ENCODE results near the gene CEP78.
"Not testable (repeated sequence)": the region's sequence is repeated elsewhere in the genome, so short reads cannot be mapped to it uniquely, and the experiment has no call there.

CEP78 gene

DNA sequence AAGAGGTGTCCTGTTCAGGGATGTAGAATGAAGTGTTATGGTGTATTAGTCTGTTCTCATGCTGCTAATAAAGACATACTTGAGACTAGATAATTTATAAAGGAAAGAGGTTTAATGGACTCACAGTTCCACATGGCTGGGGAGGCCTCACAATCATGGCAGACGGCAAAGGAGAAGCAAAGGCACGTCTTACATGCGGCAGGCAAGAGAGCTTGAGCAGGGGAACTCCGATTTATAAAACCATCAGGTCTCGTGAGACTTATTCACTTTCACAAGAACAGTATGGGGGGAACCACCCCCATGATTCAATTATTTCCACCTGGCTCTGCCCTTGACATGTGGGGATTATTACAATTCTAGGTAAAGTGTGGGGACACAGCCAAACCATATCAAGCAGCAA is 3.4 kb upstream of the CEP78 start:
- in situ Hi-C loops (cut with MboI; ENCODE audit: low sequenced_read_pairs) = not testable (repeated sequence)

- in situ Hi-C loops (cut with MboI; ENCODE audit: low sequenced_read_pairs) = no loop called here
Observed at GRCh38 chr9:78234810-78235209, 1.1 kb upstream of the CEP78 start.

- in situ Hi-C loops (cut with MboI; ENCODE audit: low sequenced_read_pairs) = no loop called here
Observed at GRCh38 chr9:78235256-78235761, 566 bp upstream of the CEP78 start.

- in situ Hi-C loops (cut with MboI; ENCODE audit: low sequenced_read_pairs) = no loop called here
Observed at GRCh38 chr9:78236551-78236910, 656 bp downstream of the CEP78 start.

DNA sequence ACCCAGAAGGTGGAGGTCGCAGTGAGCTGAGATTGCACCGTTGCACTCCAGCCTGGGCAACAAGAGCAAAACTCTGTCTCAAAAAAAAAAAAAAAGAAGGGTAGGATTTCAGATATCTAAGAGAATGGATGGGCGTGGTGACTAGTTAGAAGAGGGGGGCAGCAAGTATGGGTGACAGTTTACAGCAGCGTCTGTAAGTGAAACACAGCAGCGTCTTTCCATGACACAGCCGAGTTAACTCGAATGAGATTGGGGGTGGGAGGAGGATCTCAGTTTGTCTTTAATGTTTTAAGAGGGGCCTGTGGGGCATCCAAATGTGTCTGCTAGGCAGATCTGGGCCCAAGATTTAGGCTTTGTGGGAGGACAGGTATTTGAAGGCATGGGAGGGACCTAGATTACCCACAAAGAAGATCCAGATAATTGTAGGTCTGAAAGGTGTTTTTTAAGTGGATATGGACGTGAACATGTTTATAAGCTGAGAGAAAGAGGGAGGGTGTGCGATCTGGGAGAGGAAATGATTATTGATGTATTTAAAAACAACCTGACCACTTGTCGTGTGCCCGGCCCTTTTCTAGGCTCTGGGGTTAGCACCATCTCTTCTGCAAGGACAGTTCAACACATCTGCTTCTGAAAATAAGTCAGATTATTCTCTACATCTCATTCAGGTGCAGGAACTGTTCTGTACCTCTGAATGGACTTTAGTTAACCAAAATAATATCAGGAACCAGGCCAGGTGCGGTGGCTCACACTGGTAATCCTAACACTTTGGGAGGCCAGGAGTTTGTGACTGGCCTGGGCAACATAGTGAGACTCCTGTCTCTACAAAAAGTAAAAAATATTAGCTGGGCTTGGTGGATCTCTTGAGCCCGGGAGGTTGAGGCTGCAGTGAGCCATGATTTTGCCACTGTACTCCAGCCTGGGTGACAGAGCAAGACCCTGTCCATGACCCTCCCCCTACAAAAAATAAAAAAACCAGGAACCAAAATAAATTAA is 2.5 kb downstream of the CEP78 start:
- in situ Hi-C loops (cut with MboI; ENCODE audit: low sequenced_read_pairs) = no loop called here

- in situ Hi-C loops (cut with MboI; ENCODE audit: low sequenced_read_pairs) = no loop called here
Observed at GRCh38 chr9:78239506-78239905, 3.6 kb downstream of the CEP78 start.

DNA sequence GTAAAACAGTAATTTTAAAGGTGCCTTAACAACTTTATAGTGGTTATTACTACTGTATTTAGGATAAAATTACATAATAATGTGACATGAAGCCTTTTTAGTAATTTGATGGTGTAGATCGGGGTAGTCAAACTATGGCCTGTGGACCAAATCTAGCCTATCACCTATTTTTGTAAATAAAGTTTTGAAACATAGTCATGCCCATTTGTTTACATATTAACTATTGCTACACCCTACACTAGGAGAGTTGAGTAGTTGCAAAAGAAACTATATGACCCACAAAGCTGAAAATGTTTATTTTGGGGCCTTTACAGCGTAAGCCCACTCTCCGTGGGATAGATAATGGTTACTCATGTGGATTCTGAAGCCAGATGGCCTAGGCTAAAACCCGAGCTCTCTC is 6.2 kb downstream of the CEP78 start:
- in situ Hi-C loops (cut with MboI; ENCODE audit: low sequenced_read_pairs) = no loop called here

DNA sequence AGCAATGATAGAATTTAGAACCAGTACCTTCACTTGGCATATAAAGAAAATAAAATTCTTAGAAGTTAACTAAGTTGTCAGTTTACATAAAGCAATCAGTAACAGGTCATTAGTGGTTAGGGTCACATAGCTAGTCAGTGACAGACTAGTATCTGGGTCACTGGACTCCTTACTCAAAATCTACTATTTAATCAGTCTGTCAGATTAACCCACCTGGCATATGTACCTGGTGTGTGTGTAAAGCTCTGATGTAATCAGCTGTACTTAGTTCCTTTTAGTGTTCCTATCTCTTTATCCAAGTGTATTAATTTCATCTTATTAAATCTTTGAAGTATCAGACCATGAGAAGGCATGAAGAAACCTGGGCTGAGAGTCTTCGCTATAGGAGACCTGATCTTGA is 7.3 kb downstream of the CEP78 start:
- in situ Hi-C loops (cut with MboI; ENCODE audit: low sequenced_read_pairs) = no loop called here

- in situ Hi-C loops (cut with MboI; ENCODE audit: low sequenced_read_pairs) = no loop called here
Observed at GRCh38 chr9:78245401-78245800, 9.5 kb downstream of the CEP78 start.

GRCh38 chr9:78248635-78249034 is 12.8 kb downstream of the CEP78 start:
- in situ Hi-C loops (cut with MboI; ENCODE audit: low sequenced_read_pairs) = no loop called here

DNA sequence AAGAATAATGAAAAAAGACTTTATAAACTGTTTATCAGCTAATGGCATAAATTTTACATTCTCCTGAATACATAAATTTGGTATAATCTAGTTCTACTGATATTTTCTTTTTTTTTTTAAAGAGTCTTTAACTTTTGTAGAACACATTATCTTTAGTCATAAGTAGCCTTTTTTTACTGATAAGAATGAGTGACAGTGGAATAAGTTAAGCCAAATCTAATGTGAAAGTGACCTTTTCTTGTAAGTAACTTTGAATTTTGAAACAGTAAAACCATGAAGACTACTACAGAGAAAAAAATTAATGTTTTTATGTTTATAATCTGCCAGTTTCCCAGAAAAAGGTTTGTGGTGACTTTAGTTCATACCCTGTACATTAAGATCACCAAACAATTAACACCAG is 13.7 kb downstream of the CEP78 start:
- in situ Hi-C loops (cut with MboI; ENCODE audit: low sequenced_read_pairs) = no loop called here

GRCh38 chr9:78252616-78253015 is 16.7 kb downstream of the CEP78 start:
- in situ Hi-C loops (cut with MboI; ENCODE audit: low sequenced_read_pairs) = loop anchor here (25.0 kb wide), 1 partner anchor 135 kb away; no protein-coding TSS in a partner anchor

DNA sequence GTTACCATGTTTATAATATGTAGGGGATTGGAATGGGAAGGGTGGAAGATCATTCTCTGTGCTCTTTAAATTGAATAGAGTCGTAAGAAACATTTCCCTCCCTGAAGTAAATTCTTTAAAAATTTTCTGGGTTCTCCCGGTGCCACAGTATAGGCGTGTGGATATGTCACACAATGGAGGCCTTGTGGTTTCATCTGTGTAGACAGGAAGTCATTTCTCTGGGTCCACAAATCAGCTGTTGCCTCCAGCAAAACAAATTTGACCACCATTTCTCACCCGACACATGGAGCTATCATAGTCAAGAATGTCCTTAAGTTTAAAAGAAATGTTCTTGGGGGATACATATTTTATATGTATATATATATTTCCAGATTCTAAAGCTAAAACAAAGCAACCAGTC is 17.4 kb downstream of the CEP78 start:
- in situ Hi-C loops (cut with MboI; ENCODE audit: low sequenced_read_pairs) = loop anchor here (25.0 kb wide), 1 partner anchor 134 kb away; no protein-coding TSS in a partner anchor

DNA sequence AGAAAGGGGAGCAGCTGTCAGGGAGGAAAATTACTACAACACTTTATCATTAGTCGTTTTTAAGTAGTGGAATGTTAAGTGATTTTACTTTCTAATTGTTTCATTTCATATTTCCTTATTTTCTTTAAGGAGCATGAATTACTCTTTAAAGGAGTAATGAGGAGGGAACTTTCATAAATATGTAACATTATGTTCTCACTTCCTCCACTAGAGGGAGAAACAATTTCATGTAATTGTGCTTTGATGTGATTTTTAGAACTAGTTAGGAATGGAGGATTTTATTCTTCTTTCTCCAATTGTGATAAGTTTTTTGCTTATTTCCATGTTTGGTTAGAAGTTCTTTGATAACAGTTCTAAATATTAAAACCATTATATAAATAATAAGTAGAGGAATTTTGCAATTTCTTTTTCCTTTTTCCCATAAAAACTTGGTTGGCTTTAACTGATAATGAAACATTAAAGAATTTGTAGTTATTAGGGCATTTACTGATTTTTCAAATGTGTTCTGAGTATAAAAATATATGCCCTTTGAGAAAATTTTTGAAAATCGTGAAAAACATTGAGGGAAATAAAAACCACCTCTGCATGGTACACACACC is 25.6 kb downstream of the CEP78 start:
- in situ Hi-C loops (cut with MboI; ENCODE audit: low sequenced_read_pairs) = loop anchor here (25.0 kb wide), 1 partner anchor 126 kb away; no protein-coding TSS in a partner anchor

GRCh38 chr9:78262655-78263054 is 26.8 kb downstream of the CEP78 start:
- in situ Hi-C loops (cut with MboI; ENCODE audit: low sequenced_read_pairs) = loop anchor here (25.0 kb wide), 1 partner anchor 125 kb away; no protein-coding TSS in a partner anchor

DNA sequence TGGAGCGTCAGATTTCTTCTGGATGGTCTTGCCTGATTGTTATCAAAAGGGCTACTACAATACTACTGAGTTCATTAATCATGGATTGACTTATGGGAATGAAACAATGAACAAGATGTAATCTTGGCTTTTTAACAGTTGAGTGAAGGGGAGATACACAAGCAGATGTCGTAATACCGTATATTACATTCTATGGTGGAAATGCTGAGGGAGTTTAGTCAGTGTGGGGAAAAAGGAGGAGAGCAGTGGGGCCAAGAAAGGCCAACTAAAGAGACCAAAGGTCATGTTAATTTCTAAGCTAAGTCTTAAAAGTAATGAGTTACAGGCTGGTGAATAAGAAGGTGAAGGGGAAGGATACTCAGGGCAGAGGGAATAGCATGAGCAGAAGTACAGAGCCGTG is 32.0 kb downstream of the CEP78 start:
- in situ Hi-C loops (cut with MboI; ENCODE audit: low sequenced_read_pairs) = loop anchor here (25.0 kb wide), 1 partner anchor 119 kb away; no protein-coding TSS in a partner anchor

- in situ Hi-C loops (cut with MboI; ENCODE audit: low sequenced_read_pairs) = loop anchor here (25.0 kb wide), 1 partner anchor 118 kb away; no protein-coding TSS in a partner anchor
Observed at GRCh38 chr9:78269784-78270183, 33.9 kb downstream of the CEP78 start.

DNA sequence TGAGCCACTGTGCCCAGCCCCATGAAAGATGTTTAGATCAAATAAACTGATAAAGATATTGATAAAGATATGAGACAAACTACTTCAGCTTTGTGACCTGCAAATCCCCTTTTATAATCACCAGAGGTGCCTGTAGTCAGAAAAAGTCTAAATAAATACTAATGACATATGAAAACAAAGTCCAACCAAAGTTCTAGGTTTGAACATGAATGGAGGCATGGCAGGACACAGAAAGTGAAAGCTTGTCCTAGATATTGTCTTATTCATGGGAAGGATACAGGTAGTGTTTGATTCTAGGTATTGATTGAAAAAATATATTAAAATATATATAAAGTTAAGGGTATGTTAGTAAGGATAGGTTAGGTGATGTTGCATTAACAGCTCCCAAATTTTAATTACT is 36.4 kb downstream of the CEP78 start:
- in situ Hi-C loops (cut with MboI; ENCODE audit: low sequenced_read_pairs) = loop anchor here (25.0 kb wide), 1 partner anchor 115 kb away; no protein-coding TSS in a partner anchor

- in situ Hi-C loops (cut with MboI; ENCODE audit: low sequenced_read_pairs) = loop anchor here (25.0 kb wide), 1 partner anchor 114 kb away; no protein-coding TSS in a partner anchor
Observed at GRCh38 chr9:78273761-78274160, 37.9 kb downstream of the CEP78 start.

DNA sequence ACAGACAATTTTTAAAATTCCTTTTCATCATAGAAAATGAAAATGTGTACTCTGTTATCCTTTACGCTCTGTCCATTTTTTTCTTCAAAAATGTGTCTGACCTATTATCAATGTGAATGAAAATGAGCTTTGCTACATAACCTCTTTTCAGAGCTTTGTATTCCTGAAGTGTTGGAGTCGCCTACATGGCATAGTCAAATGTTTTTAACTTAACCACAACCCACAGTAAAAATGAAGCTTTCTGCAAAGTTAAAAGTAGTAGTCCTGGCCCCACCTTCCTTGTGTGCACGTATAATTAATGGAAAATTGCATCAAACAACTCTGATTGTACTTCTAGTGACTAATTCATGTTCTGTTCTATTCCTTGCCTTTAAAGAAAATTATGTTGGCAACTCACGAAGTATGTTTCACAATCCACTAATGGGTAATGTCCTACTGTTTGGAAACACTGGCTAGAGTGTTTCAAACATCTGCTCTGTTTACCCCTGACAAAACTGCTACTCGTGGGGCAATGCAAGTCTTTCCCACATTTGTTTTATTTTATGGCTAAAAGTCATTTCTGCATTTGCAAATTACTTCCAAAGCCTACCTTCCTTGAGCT is 42.4 kb downstream of the CEP78 start:
- in situ Hi-C loops (cut with MboI; ENCODE audit: low sequenced_read_pairs) = no loop called here

DNA sequence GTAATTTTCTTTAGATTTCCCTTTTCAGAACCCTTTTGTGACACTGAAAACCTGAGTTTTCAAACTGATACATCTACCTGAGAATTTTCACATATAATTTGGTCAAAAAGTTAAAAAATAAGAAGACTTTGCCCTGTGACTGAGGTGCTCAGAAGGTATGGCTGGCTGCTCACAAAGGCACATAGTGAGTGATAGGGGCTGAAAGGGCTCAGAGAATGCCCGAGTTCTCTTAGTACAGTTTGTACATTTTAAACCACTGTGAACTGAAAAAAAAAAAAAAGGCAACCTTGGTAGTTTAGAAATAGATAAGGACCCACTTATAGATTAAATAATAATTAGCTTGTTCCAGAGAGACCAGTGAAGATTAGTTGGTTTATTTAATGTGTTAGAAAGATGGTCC is 42.9 kb downstream of the CEP78 start:
- in situ Hi-C loops (cut with MboI; ENCODE audit: low sequenced_read_pairs) = no loop called here

Measured in HL-60/S4 treated with retinoic acid at 250 ng/mL for 4 days and 3 days (cell line).